ENCODE results near the gene COQ10B. TPM values are rescaled to one million over a fixed set of nuclear protein-coding genes. Genes with fewer than 3 reads are reported as not detected.
"Not testable (repeated sequence)": the region's sequence is repeated elsewhere in the genome, so short reads cannot be mapped to it uniquely, and the experiment has no call there.

Gene COQ10B
- total RNA-seq, 6 experiments from 2014 or later = 36.0 to 42.4 (median 39.4) TPM

- peaks cover 25% of the 10 kb centered on the region for H3K4me1 Mint-ChIP-seq (ENCODE audit: low read depth)
- no peak for DNase-seq
- H3K9me3 Mint-ChIP-seq = no peaks in the 10 kb centered on the region
- H3K27ac Mint-ChIP-seq = no peak overlapping the region
- H3K4me3 Mint-ChIP-seq = no peak overlapping the region
- TF ChIP-seq, protein P1, sequence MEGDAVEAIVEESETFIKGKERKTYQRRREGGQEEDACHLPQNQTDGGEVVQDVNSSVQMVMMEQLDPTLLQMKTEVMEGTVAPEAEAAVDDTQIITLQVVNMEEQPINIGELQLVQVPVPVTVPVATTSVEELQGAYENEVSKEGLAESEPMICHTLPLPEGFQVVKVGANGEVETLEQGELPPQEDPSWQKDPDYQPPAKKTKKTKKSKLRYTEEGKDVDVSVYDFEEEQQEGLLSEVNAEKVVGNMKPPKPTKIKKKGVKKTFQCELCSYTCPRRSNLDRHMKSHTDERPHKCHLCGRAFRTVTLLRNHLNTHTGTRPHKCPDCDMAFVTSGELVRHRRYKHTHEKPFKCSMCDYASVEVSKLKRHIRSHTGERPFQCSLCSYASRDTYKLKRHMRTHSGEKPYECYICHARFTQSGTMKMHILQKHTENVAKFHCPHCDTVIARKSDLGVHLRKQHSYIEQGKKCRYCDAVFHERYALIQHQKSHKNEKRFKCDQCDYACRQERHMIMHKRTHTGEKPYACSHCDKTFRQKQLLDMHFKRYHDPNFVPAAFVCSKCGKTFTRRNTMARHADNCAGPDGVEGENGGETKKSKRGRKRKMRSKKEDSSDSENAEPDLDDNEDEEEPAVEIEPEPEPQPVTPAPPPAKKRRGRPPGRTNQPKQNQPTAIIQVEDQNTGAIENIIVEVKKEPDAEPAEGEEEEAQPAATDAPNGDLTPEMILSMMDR (IDR thresholded peaks at IDR 0.05) = no peak
- peaks cover 30% of the 10 kb centered on the region for H3K36me3 Mint-ChIP-seq (ENCODE audit: low read depth)
- peaks cover 2% of the 10 kb centered on the region for H3K27me3 Mint-ChIP-seq (ENCODE audit: insufficient read depth)
Observed at GRCh38 chr2:197464175-197464574, 10.8 kb downstream of the COQ10B start.

DNA sequence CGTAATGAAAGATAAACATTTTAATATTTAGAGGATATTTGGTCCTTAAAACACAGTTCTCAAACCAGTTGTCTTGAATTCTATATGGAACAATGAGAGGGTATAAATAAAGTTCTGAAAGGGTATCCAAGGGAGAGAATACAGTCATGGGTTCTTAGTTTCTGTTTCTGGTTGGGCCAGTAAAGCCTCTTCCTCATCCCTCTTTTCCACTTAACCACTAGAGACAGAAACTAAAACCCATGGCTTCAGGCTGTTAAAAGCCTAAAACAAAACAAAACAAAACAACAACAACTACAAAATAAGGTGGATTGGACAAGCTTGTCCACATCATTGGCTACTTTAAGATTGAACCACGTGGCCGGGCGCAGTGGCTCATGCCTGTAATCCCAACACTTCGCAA, 18.8 kb downstream of the COQ10B start:
- H3K4me1 Mint-ChIP-seq (ENCODE audit: low read depth) = no peaks in the 10 kb centered on the region
- H3K4me3 Mint-ChIP-seq = no peak overlapping the region
- H3K27ac Mint-ChIP-seq = peak overlapping the region; percentile 39
- H3K27me3 Mint-ChIP-seq (ENCODE audit: insufficient read depth) = no peaks in the 10 kb centered on the region
- no peak for DNase-seq
- peaks cover 25% of the 10 kb centered on the region for H3K36me3 Mint-ChIP-seq (ENCODE audit: low read depth)
- TF ChIP-seq, protein P1 (IDR thresholded peaks at IDR 0.05) = no peak
- H3K9me3 Mint-ChIP-seq = no peaks in the 10 kb centered on the region

DNA sequence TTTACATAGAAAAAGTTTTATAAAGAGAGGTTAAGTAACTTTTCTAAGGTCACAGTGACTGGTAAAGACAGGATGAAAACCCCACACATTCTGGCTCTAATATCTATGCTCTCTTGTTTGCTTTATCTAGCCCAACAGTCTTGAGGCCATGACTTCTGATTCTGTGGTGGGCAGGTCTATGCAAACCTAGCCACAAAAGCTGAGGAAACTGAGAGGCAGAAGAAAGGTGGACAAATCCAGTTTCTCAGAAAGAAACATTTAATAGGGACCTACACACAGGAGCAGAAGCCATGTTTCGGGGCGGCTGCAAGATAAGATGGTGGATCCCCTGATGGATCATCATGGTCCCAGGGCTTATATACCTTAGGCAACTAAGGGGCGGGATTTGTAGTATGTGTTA, 24.4 kb downstream of the COQ10B start:
- H3K27ac Mint-ChIP-seq = no peak overlapping the region
- H3K4me1 Mint-ChIP-seq (ENCODE audit: low read depth) = no peaks in the 10 kb centered on the region
- H3K9me3 Mint-ChIP-seq = no peaks in the 10 kb centered on the region
- no peak for DNase-seq
- H3K27me3 Mint-ChIP-seq (ENCODE audit: insufficient read depth) = no peaks in the 10 kb centered on the region; the same call in 1 of the 2 replicates
- H3K36me3 Mint-ChIP-seq (ENCODE audit: low read depth) = peaks cover 34% of the 10 kb centered on the region
- TF ChIP-seq, protein P1 (IDR thresholded peaks at IDR 0.05) = no peak
- no peak overlapping the region for H3K4me3 Mint-ChIP-seq

- Mint-ChIP-seq H3K36me3 (ENCODE audit: low read depth) (peaks cover 45% of the 10 kb centered on the region), H3K27ac (no peak overlapping the region)
Observed at GRCh38 chr2:197480165-197481036, 27.0 kb downstream of the COQ10B start.

DNA sequence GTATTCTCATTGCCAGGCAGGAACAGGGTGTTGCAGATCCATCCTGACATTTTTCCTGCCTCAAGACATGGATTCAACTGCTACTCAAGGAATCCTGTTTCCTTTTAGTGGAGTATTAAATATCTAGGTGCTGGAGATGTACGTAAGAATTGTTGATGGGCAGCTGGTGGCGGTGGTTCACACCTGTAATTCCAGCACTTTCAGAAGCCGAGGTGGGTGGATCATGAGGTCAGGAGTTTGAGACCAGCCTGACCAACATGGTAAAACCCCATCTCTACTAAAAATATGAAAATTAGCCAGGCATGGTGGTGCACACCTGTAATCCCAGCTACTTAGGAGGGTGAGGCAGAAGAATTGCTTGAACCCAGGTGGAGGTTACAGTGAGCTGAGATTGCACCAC, 30.9 kb downstream of the COQ10B start:
- not testable (repeated sequence) for H3K27me3 Mint-ChIP-seq (ENCODE audit: insufficient read depth); DNase-seq; H3K4me1 Mint-ChIP-seq (ENCODE audit: low read depth); H3K4me3 Mint-ChIP-seq; H3K27ac Mint-ChIP-seq
- peaks cover 18% of the 10 kb centered on the region for H3K9me3 Mint-ChIP-seq
- H3K36me3 Mint-ChIP-seq (ENCODE audit: low read depth) = peaks cover 59% of the 10 kb centered on the region

More at GRCh38 chr2:197480165-197481036, 27.0 kb downstream of the COQ10B start:
- TF ChIP-seq, protein P1 (IDR thresholded peaks at IDR 0.05) = no peak
- H3K4me1 Mint-ChIP-seq (ENCODE audit: low read depth) = no peaks in the 10 kb centered on the region
- peaks cover 18% of the 10 kb centered on the region for H3K9me3 Mint-ChIP-seq
- peaks cover 2% of the 10 kb centered on the region for H3K27me3 Mint-ChIP-seq (ENCODE audit: insufficient read depth)
- no peak for DNase-seq
- no peak overlapping the region for H3K4me3 Mint-ChIP-seq

DNA sequence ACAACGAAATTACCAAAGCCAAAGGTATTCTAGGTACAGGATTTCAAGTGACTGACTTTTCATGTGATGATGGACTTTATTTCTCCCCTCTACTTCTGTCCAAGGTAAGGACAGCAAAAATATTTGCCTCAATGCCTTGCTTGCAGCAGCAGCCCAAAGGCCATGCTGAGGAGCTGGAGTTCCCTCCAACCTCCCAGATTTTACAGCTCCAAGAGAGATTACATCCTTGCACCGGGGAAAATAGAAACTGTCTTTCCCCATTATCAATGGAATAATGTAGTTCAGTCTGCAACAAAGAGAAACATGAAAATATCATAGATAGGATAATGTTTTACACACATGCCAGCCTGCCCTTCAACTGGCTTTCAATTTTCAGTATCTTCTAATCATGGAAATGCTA, 32.8 kb downstream of the COQ10B start:
- no peak for DNase-seq
- TF ChIP-seq, protein P1 (IDR thresholded peaks at IDR 0.05) = no peak
- Mint-ChIP-seq H3K4me3 (no peak overlapping the region), H3K36me3 (ENCODE audit: low read depth) (peaks cover 59% of the 10 kb centered on the region), H3K27me3 (ENCODE audit: insufficient read depth) (peaks cover 2% of the 10 kb centered on the region; the same call in 1 of the 2 replicates), H3K27ac (no peak overlapping the region), H3K9me3 (peaks cover 18% of the 10 kb centered on the region), H3K4me1 (ENCODE audit: low read depth) (no peaks in the 10 kb centered on the region)
